Measurements from ENCODE around the gene S100A10. TPM values are rescaled to one million over a fixed set of nuclear protein-coding genes. Genes with fewer than 3 reads are reported as not detected.

Gene S100A10, protein sequence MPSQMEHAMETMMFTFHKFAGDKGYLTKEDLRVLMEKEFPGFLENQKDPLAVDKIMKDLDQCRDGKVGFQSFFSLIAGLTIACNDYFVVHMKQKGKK
- 147 and 245 TPM in 2 replicates for total RNA-seq

GRCh38 chr1:151993734-151994496, at the start of gene S100A10:
Gene S100A10, minus strand, starts transcription at chr1:151993859. Its CDS starts 7,629 bp downstream, at chr1:151986230.

DNA sequence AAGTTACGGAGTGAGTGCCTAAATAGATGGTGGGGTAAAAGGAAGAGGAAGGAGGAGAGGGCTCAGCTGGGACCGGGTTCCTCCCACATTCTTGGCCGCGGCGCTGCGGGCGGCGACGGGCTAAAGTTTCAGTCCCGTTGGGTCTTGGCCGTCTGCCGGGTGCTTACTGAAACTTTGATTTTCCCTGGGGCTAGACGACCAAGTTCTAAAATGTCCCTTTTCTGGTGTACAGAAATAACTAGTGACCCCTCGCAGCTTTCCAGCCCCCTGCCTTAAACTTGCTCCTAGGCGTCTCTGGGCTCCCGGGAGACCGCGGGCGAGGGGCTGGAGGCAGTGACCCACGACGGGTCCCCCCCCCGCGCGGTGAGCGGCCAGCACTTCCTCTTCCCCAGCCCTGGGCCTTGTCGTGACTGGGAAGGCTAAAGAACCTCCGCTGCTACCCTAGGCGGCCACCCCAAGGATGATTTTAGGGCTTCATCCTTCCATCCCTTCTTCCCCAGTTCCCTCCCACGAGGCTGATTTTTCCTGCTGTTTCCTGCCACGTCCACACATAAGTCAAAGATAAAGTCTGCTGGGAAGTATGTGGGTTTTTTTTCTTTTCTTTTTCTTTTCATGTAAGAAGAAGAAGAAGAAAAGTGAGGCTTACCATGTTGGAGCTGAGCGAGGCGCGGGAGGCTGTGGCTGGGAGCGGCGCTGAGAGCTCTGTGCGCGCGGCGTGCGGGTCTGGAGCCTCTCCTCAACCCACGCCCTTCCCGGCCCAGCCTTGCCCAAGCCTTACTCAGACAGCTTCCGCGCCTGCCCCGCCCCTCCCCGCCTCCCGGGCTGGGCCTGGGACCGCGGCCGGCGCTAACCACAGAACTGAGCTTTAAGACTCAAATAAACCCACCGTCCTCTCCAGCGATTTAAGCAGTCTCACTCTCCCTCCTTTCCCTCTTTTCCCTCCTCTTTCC, 42.9 kb upstream of the S100A10 start, which contains the start of gene S100A11:
Gene S100A11, minus strand, starts transcription at position 738 of the 950 bp plus-strand sequence. Its CDS starts 89 bp downstream, at position 649.

Other genes starting within 250 kb of the S100A10 start
- gene MRPL9, start 230.4 kb downstream of the S100A10 start, total RNA-seq = 88.6 and 91.9 TPM in 2 replicates
- 1.8 and 3.5 TPM in 2 replicates for gene TDRKH, start 203.4 kb downstream of the S100A10 start, total RNA-seq
- gene LINGO4, start 188.4 kb downstream of the S100A10 start, total RNA-seq = not detected in 2 replicates
- gene RORC, start 162.1 kb downstream of the S100A10 start, total RNA-seq = not detected in 2 replicates
- gene C2CD4D, start 154.0 kb downstream of the S100A10 start, total RNA-seq = not detected in 2 replicates
- gene THEM5, start 140.1 kb downstream of the S100A10 start, total RNA-seq = not detected in 2 replicates
- 11.4 and 13.1 TPM in 2 replicates for gene THEM4, start 84.3 kb downstream of the S100A10 start, total RNA-seq
- gene S100A11, start 43.1 kb upstream of the S100A10 start, total RNA-seq = 192 and 236 TPM in 2 replicates
- not detected in 2 replicates for gene TCHHL1, start 95.2 kb upstream of the S100A10 start, total RNA-seq
- under 0.01 TPM in 2 replicates for gene TCHH, start 121.6 kb upstream of the S100A10 start, total RNA-seq
- gene RPTN, start 165.4 kb upstream of the S100A10 start, total RNA-seq = not detected in 2 replicates
- not detected in 2 replicates for gene HRNR, start 230.3 kb upstream of the S100A10 start, total RNA-seq

Measured in subcutaneous preadipocyte (primary cell).